ENCODE results near the gene SLC25A53. TPM values are rescaled to one million over a fixed set of nuclear protein-coding genes. Genes with fewer than 3 reads are reported as not detected.

The SLC25A53 gene
- total and polyA plus RNA-seq, 2 of the 13 experiments (the other 11 are each of a cell fraction or from before 2014, with no cell fraction given): 3.4 to 4.5 TPM

DNA sequence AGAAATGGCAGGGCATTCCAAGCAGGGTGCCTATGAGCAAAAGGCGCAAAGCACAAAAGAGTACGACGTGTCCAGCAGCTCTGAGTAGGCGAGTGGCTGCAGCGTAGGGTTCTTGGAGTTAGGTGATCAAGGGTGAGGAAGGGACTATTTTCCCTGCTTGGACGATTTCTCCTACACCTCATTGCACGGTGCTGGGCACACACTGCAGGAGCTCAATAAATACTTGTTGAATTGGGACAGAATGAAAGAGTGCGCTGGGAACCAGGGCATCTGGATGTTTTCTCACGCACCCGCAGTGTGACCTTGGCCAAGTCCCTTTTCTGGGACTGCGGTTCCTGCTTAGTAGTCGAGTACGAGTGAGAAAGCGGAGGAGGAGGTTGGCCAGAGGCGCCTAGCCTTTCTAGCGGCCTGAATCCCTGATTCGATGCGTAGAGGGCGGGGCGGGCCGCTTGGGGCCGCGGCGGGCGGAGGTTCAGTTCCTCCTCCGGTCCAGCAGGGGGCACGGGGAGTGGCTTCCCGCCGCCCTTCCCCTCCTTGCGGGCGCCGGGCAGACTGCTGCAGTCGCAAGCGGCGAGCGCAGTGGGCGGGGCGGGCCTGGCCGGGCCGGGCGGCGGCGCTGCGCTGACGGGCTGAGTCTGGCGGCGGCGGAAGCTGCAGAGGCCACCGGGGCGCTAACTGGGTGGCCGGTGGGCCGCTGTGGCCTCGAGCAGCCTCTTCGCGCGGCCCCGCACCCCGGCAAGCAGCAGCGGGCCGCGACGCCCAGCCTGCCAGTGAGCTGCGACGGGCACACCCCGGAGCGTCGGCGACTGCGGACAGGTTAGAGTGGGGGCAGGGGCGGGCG, 9.3 kb upstream of the SLC25A53 start, which contains the start of gene FAM199X (continued):
- TF ChIP-seq, protein P1, sequence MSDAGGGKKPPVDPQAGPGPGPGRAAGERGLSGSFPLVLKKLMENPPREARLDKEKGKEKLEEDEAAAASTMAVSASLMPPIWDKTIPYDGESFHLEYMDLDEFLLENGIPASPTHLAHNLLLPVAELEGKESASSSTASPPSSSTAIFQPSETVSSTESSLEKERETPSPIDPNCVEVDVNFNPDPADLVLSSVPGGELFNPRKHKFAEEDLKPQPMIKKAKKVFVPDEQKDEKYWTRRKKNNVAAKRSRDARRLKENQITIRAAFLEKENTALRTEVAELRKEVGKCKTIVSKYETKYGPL (CRISPR knock-in tag; IDR thresholded peaks at IDR 0.05): no peak
- no peak for TF ChIP-seq IKZF4 (CRISPR knock-in tag; IDR thresholded peaks at IDR 0.05; ENCODE audit: borderline replicate concordance, low read depth, not compliant biosample characterization)
- TF ChIP-seq NCOR1 (IDR thresholded peaks at IDR 0.05; ENCODE audit: borderline replicate concordance, low read length): no peak
- peak; percentile 17; the same call in 1 of the 2 replicates for TF ChIP-seq SP5 (CRISPR knock-in tag; IDR thresholded peaks at IDR 0.05; ENCODE audit: borderline replicate concordance, low read depth)
- no peak for TF ChIP-seq MEIS2 (CRISPR knock-in tag; IDR thresholded peaks at IDR 0.05)
- no peak for TF ChIP-seq NCOA5 (CRISPR knock-in tag; IDR thresholded peaks at IDR 0.05)
- no peak for TF ChIP-seq SOX6 (IDR thresholded peaks at IDR 0.05)
- TF ChIP-seq SOX6 (CRISPR knock-in tag; IDR thresholded peaks at IDR 0.05): no peak
- TF ChIP-seq BCL6 (CRISPR knock-in tag; IDR thresholded peaks at IDR 0.05): 0 out of 2 replicates have a peak, but pooled peaks have one; percentile 9
- TF ChIP-seq, protein P2, sequence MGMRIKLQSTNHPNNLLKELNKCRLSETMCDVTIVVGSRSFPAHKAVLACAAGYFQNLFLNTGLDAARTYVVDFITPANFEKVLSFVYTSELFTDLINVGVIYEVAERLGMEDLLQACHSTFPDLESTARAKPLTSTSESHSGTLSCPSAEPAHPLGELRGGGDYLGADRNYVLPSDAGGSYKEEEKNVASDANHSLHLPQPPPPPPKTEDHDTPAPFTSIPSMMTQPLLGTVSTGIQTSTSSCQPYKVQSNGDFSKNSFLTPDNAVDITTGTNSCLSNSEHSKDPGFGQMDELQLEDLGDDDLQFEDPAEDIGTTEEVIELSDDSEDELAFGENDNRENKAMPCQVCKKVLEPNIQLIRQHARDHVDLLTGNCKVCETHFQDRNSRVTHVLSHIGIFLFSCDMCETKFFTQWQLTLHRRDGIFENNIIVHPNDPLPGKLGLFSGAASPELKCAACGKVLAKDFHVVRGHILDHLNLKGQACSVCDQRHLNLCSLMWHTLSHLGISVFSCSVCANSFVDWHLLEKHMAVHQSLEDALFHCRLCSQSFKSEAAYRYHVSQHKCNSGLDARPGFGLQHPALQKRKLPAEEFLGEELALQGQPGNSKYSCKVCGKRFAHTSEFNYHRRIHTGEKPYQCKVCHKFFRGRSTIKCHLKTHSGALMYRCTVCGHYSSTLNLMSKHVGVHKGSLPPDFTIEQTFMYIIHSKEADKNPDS (CRISPR knock-in tag; IDR thresholded peaks at IDR 0.05): no peak
- TF ChIP-seq, protein P3, sequence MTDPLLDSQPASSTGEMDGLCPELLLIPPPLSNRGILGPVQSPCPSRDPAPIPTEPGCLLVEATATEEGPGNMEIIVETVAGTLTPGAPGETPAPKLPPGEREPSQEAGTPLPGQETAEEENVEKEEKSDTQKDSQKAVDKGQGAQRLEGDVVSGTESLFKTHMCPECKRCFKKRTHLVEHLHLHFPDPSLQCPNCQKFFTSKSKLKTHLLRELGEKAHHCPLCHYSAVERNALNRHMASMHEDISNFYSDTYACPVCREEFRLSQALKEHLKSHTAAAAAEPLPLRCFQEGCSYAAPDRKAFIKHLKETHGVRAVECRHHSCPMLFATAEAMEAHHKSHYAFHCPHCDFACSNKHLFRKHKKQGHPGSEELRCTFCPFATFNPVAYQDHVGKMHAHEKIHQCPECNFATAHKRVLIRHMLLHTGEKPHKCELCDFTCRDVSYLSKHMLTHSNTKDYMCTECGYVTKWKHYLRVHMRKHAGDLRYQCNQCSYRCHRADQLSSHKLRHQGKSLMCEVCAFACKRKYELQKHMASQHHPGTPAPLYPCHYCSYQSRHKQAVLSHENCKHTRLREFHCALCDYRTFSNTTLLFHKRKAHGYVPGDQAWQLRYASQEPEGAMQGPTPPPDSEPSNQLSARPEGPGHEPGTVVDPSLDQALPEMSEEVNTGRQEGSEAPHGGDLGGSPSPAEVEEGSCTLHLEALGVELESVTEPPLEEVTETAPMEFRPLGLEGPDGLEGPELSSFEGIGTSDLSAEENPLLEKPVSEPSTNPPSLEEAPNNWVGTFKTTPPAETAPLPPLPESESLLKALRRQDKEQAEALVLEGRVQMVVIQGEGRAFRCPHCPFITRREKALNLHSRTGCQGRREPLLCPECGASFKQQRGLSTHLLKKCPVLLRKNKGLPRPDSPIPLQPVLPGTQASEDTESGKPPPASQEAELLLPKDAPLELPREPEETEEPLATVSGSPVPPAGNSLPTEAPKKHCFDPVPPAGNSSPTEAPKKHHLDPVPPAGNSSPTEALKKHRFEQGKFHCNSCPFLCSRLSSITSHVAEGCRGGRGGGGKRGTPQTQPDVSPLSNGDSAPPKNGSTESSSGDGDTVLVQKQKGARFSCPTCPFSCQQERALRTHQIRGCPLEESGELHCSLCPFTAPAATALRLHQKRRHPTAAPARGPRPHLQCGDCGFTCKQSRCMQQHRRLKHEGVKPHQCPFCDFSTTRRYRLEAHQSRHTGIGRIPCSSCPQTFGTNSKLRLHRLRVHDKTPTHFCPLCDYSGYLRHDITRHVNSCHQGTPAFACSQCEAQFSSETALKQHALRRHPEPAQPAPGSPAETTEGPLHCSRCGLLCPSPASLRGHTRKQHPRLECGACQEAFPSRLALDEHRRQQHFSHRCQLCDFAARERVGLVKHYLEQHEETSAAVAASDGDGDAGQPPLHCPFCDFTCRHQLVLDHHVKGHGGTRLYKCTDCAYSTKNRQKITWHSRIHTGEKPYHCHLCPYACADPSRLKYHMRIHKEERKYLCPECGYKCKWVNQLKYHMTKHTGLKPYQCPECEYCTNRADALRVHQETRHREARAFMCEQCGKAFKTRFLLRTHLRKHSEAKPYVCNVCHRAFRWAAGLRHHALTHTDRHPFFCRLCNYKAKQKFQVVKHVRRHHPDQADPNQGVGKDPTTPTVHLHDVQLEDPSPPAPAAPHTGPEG (CRISPR knock-in tag; IDR thresholded peaks at IDR 0.05): 0 out of 2 replicates have a peak, but pooled peaks have one; percentile 21
- no peak for TF ChIP-seq SYNCRIP (IDR thresholded peaks at IDR 0.05; ENCODE audit: insufficient read depth, low read depth, low read length)
- TF ChIP-seq GABPA (IDR thresholded peaks at IDR 0.05; ENCODE audit: low read depth, low read length): peak; percentile 17; the same call in 1 of the 2 replicates
- TF ChIP-seq GABPA (CRISPR knock-in tag; IDR thresholded peaks at IDR 0.05; ENCODE audit: low read depth): peak; percentile 38
- TF ChIP-seq ZNF30 (CRISPR knock-in tag; IDR thresholded peaks at IDR 0.05): no peak
- no peak for TF ChIP-seq SP140L (CRISPR knock-in tag; IDR thresholded peaks at IDR 0.05; ENCODE audit: borderline replicate concordance)
- peak; percentile 56; the same call in 1 of the 2 replicates for TF ChIP-seq CCDC6 (CRISPR knock-in tag; IDR thresholded peaks at IDR 0.05)
- TF ChIP-seq ZNF317 (CRISPR knock-in tag; IDR thresholded peaks at IDR 0.05): no peak
- peak; percentile 69; the same call in 1 of the 2 replicates for TF ChIP-seq ZFX (CRISPR knock-in tag; IDR thresholded peaks at IDR 0.05; ENCODE audit: low read depth)
